A549 (cell line): Measurements from ENCODE around the gene ALDH4A1. TPM values are rescaled to one million over a fixed set of nuclear protein-coding genes. Genes with fewer than 3 reads are reported as not detected.

Experiments
- ATAC-seq, 2 experiments: fragments of 200-7000 bp in 1 of 2; fragments of >200 bp in 1 of 2; cut with Nextera tagmentation in 1 of 2; cut with Tn5 transposase in 1 of 2; 3 replicates each; pipeline versions ENCODE4 v1.8.0 to v1.9.1; 2018 to 2020; ENCODE audit warnings: mild to moderate bottlenecking in 1 of 2, moderate library complexity in 1 of 2
- CTCF ChIA-PET: fragments of 300-600 bp; sonication (Branson Sonifier 250); formaldehyde crosslinking; extraction: SDS; loops from one replicate; lab custom pipeline; 2021; ENCODE audit warnings: antibody characterized with exemption, inconsistent platforms; lab: Yijun Ruan, JAX
- POLR2A ChIA-PET: fragments of 350-600 bp; formaldehyde crosslinking; extraction: SDS; loops from one replicate; lab custom pipeline; 2021; ENCODE audit warnings: antibody characterized with exemption, inconsistent platforms; lab: Yijun Ruan, JAX
- DNase-seq, 2 experiments: peaks; one replicate each; pipeline versions ENCODE4 v3.0.0 to v3.0.0-alpha.2; 2011 to 2016; ENCODE audit warnings: low read depth in 1 of 2, low spot score in 1 of 2
- FAIRE-seq: peaks from 2 replicates; lab custom pipeline; 2011; peaks lifted over from hg19 to GRCh38; lab: Jason Lieb, UNC
- H3K27ac ChIP-seq, 2 experiments: fragments of >200 bp; sonication (Bioruptor Twin); formaldehyde crosslinking; 3 replicates each; pipeline ENCODE4 v1.5.1; 2016 to 2017
- H3K4me1 ChIP-seq: fragments of >200 bp; sonication (Bioruptor Twin); formaldehyde crosslinking; 3 replicates; pipeline ENCODE4 v1.6.1; 2016
- H3K4me2 ChIP-seq: fragments of >200 bp; sonication (Bioruptor Twin); formaldehyde crosslinking; 3 replicates; pipeline ENCODE4 v1.6.1; 2016
- H3K4me3 ChIP-seq: fragments of >200 bp; sonication (Bioruptor Twin); formaldehyde crosslinking; 3 replicates; pipeline ENCODE4 v1.5.1; 2016
- H3K9me3 ChIP-seq: fragments of >200 bp; sonication (Bioruptor Twin); formaldehyde crosslinking; 3 replicates; pipeline ENCODE4 v1.6.1; 2016
- BHLHE40 ChIP-seq: IDR thresholded peaks from 2 replicates; pipeline ENCODE4 v1.6.1; 2012; ENCODE audit warnings: low read depth, low read length, inconsistent platforms
- CBX8 ChIP-seq: fragments of 200-600 bp; sonication (generic); IDR thresholded peaks from 2 replicates; pipeline ENCODE4 v1.6.1; 2016
- CEBPB ChIP-seq, 2 experiments: fragments of >200 bp in 1 of 2; sonication (Bioruptor Twin) in 1 of 2; formaldehyde crosslinking in 1 of 2; IDR thresholded peaks; 2 replicates each; pipeline ENCODE4 v1.6.1; 2012 to 2016
- CHD4 ChIP-seq: fragments of 200-600 bp; sonication (generic); IDR thresholded peaks from 2 replicates; pipeline ENCODE4 v1.6.1; 2016; ENCODE audit warnings: antibody characterized with exemption, mild to moderate bottlenecking, borderline replicate concordance
- EP300 ChIP-seq, 2 experiments: fragments of >200 bp; sonication (Bioruptor Twin); formaldehyde crosslinking; IDR thresholded peaks; 2 replicates in 1 of 2; 3 replicates in 1 of 2; pipeline ENCODE4 v1.6.1; 2016 to 2017
- MAFK ChIP-seq: fragments of 450-650 bp; IDR thresholded peaks from 2 replicates; pipeline ENCODE4 v1.6.1; 2014; ENCODE audit not compliant: partially characterized antibody
- MYC ChIP-seq: IDR thresholded peaks from 2 replicates; pipeline ENCODE4 v1.6.1; 2012; ENCODE audit warnings: mild to moderate bottlenecking, inconsistent platforms, low read length, improper control_type of control experiment, borderline replicate concordance
- PHF8 ChIP-seq: fragments of 200-600 bp; sonication (generic); IDR thresholded peaks from 2 replicates; pipeline ENCODE4 v1.6.1; 2016; ENCODE audit warnings: low read depth, mild to moderate bottlenecking, antibody characterized with exemption, moderate library complexity, borderline replicate concordance
- RCOR1 ChIP-seq: fragments of 150-350 bp; IDR thresholded peaks from 2 replicates; pipeline ENCODE4 v1.6.1; 2014; ENCODE audit warnings: antibody characterized with exemption, low read length, low read depth
- RNF2 ChIP-seq: fragments of 200-600 bp; sonication (generic); IDR thresholded peaks from 2 replicates; pipeline ENCODE4 v1.6.1; 2016; ENCODE audit warnings: low read depth, mild to moderate bottlenecking, antibody characterized with exemption, moderate library complexity, borderline replicate concordance
- SMC3 ChIP-seq: fragments of >200 bp; sonication (Bioruptor Twin); formaldehyde crosslinking; IDR thresholded peaks from 3 replicates; pipeline ENCODE4 v1.6.1; 2018; ENCODE audit warnings: inconsistent platforms
- SREBF2 ChIP-seq: fragments of 450-650 bp; IDR thresholded peaks from 2 replicates; pipeline ENCODE4 v1.6.1; 2014; ENCODE audit warnings: mild to moderate bottlenecking, moderate library complexity
- whole genome bisulfite sequencing: methylation state at CpG from one replicate; pipeline ENCODE4 v1.1.6; 2017; ENCODE audit errors: missing lambda C conversion rate; 5-methylcytosine and 5-hydroxymethylcytosine counted together
- polyA plus RNA-seq, 4 experiments: library from polyadenylated mRNA; depleted of rRNA in 3 of 4; stranded (reverse); fragments of >200 nt; fragmentation: RNase III in 1 of 4; extraction: RNeasy Plus Mini Kit Qiagen cat#74134 plus additional on column Dnase treatment in 1 of 4; gene quantifications; 2 replicates in 3 of 4; 3 replicates in 1 of 4; pipeline ENCODE4 v1.2.3, GENCODE V29; 2011 to 2017
- TF ChIP-seq, protein P1 (sequence below): fragments of >200 bp; sonication (Bioruptor Twin); formaldehyde crosslinking; IDR thresholded peaks from 2 replicates; pipeline ENCODE4 v1.6.1; 2016
- TF ChIP-seq, protein P2 (sequence below): fragments of >200 bp; sonication (Bioruptor Twin); formaldehyde crosslinking; IDR thresholded peaks from 3 replicates; pipeline ENCODE4 v1.5.1; 2016
- TF ChIP-seq, protein P3 (sequence below): IDR thresholded peaks from 2 replicates; pipeline ENCODE4 v1.6.1; 2012
- TF ChIP-seq, protein P4 (sequence below): fragments of 450-650 bp; IDR thresholded peaks from 2 replicates; pipeline ENCODE4 v1.6.1; 2014; ENCODE audit warnings: antibody characterized with exemption
- TF ChIP-seq, protein P5 (sequence below): fragments of >200 bp; sonication (Bioruptor Twin); formaldehyde crosslinking; IDR thresholded peaks from 3 replicates; pipeline ENCODE4 v1.6.1; 2016

The ALDH4A1 gene
- polyA plus RNA-seq, 2 of the 4 experiments (the other 2 are of a cell fraction): 9.4 to 15.4 TPM

GRCh38 chr1:18924221-18924691 lies 21.9 kb upstream of the ALDH4A1 start:
- no peak for TF ChIP-seq CEBPB (IDR thresholded peaks at IDR 0.05)
- no peak for TF ChIP-seq PHF8
- TF ChIP-seq, protein P1, sequence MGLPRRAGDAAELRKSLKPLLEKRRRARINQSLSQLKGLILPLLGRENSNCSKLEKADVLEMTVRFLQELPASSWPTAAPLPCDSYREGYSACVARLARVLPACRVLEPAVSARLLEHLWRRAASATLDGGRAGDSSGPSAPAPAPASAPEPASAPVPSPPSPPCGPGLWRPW: no peak
- no peak for TF ChIP-seq RCOR1
- TF ChIP-seq, protein P2, sequence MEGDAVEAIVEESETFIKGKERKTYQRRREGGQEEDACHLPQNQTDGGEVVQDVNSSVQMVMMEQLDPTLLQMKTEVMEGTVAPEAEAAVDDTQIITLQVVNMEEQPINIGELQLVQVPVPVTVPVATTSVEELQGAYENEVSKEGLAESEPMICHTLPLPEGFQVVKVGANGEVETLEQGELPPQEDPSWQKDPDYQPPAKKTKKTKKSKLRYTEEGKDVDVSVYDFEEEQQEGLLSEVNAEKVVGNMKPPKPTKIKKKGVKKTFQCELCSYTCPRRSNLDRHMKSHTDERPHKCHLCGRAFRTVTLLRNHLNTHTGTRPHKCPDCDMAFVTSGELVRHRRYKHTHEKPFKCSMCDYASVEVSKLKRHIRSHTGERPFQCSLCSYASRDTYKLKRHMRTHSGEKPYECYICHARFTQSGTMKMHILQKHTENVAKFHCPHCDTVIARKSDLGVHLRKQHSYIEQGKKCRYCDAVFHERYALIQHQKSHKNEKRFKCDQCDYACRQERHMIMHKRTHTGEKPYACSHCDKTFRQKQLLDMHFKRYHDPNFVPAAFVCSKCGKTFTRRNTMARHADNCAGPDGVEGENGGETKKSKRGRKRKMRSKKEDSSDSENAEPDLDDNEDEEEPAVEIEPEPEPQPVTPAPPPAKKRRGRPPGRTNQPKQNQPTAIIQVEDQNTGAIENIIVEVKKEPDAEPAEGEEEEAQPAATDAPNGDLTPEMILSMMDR: no peak
- no peak for TF ChIP-seq BHLHE40
- no peak for TF ChIP-seq MYC
- TF ChIP-seq, protein P3, sequence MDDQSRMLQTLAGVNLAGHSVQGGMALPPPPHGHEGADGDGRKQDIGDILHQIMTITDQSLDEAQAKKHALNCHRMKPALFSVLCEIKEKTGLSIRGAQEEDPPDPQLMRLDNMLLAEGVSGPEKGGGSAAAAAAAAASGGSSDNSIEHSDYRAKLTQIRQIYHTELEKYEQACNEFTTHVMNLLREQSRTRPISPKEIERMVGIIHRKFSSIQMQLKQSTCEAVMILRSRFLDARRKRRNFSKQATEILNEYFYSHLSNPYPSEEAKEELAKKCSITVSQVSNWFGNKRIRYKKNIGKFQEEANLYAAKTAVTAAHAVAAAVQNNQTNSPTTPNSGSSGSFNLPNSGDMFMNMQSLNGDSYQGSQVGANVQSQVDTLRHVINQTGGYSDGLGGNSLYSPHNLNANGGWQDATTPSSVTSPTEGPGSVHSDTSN: no peak
- TF ChIP-seq CBX8: no peak
- no peak for TF ChIP-seq SREBF2
- no peak for TF ChIP-seq CHD4
- TF ChIP-seq EP300 (IDR thresholded peaks at IDR 0.05): no peak
- TF ChIP-seq, protein P4, sequence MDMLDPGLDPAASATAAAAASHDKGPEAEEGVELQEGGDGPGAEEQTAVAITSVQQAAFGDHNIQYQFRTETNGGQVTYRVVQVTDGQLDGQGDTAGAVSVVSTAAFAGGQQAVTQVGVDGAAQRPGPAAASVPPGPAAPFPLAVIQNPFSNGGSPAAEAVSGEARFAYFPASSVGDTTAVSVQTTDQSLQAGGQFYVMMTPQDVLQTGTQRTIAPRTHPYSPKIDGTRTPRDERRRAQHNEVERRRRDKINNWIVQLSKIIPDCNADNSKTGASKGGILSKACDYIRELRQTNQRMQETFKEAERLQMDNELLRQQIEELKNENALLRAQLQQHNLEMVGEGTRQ: no peak
- no peak for TF ChIP-seq MAFK
- TF ChIP-seq SMC3: no peak
- 79% methylated on average over 9 of the region's 11 CpGs for WGBS
- Histone ChIP-seq H3K4me2 (peak overlapping the region; percentile 83), H3K4me1 (peaks cover 78% of the 10 kb centered on the region), H3K27ac (peak overlapping the region; percentile 89 to 94), H3K9me3 (no peaks in the 10 kb centered on the region), H3K4me3 (no peak overlapping the region)
- FAIRE-seq (no peak), ATAC-seq (no peak), DNase-seq (no peak)
- CTCF ChIA-PET: interaction anchor here (0.9 to 8.8 kb wide), 6 partner anchors 11 to 173 kb away, joined by 3 to 77 read pairs (median 6); no protein-coding TSS in a partner anchor
- POLR2A ChIA-PET: no interaction called here

DNA sequence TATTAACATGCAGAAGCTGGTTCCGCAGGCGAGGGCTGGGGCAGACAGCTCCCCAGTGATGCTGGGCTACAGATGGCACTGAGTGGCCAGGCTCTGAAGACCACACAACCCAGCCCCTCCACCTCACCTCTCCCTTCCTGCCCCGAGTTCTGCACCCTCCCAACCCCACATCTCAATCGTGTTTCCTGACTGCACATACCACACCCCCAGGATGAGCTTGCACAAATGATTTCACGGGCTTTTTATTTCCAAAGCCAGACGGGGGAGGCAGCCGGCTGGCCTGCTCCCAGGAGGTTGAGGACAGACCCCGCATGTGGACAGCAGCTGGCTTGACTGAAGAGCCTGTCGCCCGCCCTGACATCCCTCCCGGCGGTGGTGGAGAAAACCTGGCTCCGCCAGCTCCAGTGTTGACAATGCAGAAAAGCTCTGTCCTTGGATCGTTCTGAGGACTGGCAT lies 21.4 kb upstream of the ALDH4A1 start:
- CTCF ChIA-PET: interaction anchor here (0.9 to 8.8 kb wide), 5 partner anchors 11 to 173 kb away, joined by 3 to 77 read pairs (median 6); no protein-coding TSS in a partner anchor
- FAIRE-seq (no peak), ATAC-seq (no peak), DNase-seq (no peak)
- TF ChIP-seq RNF2: no peak
- TF ChIP-seq, protein P5, sequence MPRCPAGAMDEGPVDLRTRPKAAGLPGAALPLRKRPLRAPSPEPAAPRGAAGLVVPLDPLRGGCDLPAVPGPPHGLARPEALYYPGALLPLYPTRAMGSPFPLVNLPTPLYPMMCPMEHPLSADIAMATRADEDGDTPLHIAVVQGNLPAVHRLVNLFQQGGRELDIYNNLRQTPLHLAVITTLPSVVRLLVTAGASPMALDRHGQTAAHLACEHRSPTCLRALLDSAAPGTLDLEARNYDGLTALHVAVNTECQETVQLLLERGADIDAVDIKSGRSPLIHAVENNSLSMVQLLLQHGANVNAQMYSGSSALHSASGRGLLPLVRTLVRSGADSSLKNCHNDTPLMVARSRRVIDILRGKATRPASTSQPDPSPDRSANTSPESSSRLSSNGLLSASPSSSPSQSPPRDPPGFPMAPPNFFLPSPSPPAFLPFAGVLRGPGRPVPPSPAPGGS: no peak
- no peaks in the 10 kb centered on the region for H3K9me3 ChIP-seq
- WGBS: 40% methylated on average over 6 of the region's 14 CpGs
- H3K27ac ChIP-seq: peak overlapping the region; percentile 89 to 94
- H3K4me1 ChIP-seq: peaks cover 74% of the 10 kb centered on the region
- POLR2A ChIA-PET: no interaction called here
- peak overlapping the region; percentile 83 for H3K4me2 ChIP-seq
- no peak overlapping the region for H3K4me3 ChIP-seq
